RWPE1 (cell line): ENCODE measurements around the gene PKP2.

Experiments
- CTCF ChIA-PET: fragments of 350-600 bp; sonication (Branson Sonifier 250); formaldehyde crosslinking; extraction: SDS; loops from one replicate; lab custom pipeline; 2021; lab: Yijun Ruan, JAX
- POLR2A ChIA-PET: fragments of 400-600 bp; formaldehyde crosslinking; extraction: SDS; loops from one replicate; lab custom pipeline; 2020; ENCODE audit warnings: antibody characterized with exemption; ENCODE audit not compliant: low non-redundant PET; lab: Yijun Ruan, JAX
- DNase-seq: peaks from one replicate; pipeline ENCODE4 v3.0.0; 2012; ENCODE audit warnings: low spot score
- H3K27ac ChIP-seq: fragments of 450-650 bp; 2 replicates; pipeline ENCODE4 v1.5.1; 2017
- CTCF ChIP-seq: fragments of 450-650 bp; conservative IDR thresholded peaks from 2 replicates; pipeline ENCODE4 v1.5.1; 2017; ENCODE audit warnings: low read depth, mild to moderate bottlenecking

The PKP2 gene

GRCh38 chr12:32765906-32766305 lies 130.7 kb downstream of the PKP2 start:
- no peak overlapping the region for H3K27ac ChIP-seq
- DNase-seq, result no peak
- ChIA-PET POLR2A (no interaction called here), CTCF (no interaction called here)
- no peak for TF ChIP-seq CTCF

GRCh38 chr12:32761716-32762115 lies 134.9 kb downstream of the PKP2 start:
- POLR2A ChIA-PET, result no interaction called here
- CTCF ChIA-PET, result interaction anchor here (0.7 kb wide), 2 partner anchors 32 to 680 kb away, joined by 3 read pairs; no protein-coding TSS in a partner anchor
- H3K27ac ChIP-seq, result no peak overlapping the region
- TF ChIP-seq CTCF, result no peak
- no peak for DNase-seq

GRCh38 chr12:32757157-32757556 lies 139.4 kb downstream of the PKP2 start:
- no peak for DNase-seq
- ChIA-PET POLR2A (no interaction called here), CTCF (interaction anchor here (0.7 to 2.5 kb wide), 3 partner anchors 142 to 1264 kb away, joined by 3 to 17 read pairs (median 6); partner anchors contain the start of gene ALG10)
- H3K27ac ChIP-seq, result no peak overlapping the region; the same call in 1 of the 2 replicates
- no peak for TF ChIP-seq CTCF

- peak overlapping the region; percentile 39 for H3K27ac ChIP-seq
- ChIA-PET CTCF (interaction anchor here (0.6 to 2.5 kb wide), 7 partner anchors 16 to 1265 kb away, joined by 3 to 17 read pairs (median 3); partner anchors contain the start of gene ALG10), POLR2A (interaction anchor here (1.0 kb wide), 1 partner anchor 145 kb away, joined by 4 read pairs; no protein-coding TSS in a partner anchor)
These were observed 140.0 kb downstream of the PKP2 start for GRCh38 chr12:32756476-32757066.

GRCh38 chr12:32755654-32756475 lies 140.7 kb downstream of the PKP2 start, which contains the start of gene YARS2:
TSS of gene YARS2 (minus strand) at chr12:32755897. CDS start at chr12:32755874, 23 bp downstream.
- ChIA-PET POLR2A (interaction anchor here (0.5 to 1.4 kb wide), 5 partner anchors 77 to 1266 kb away, joined by 3 to 17 read pairs (median 4); partner anchors contain the start of genes ALG10 and DNM1L), CTCF (interaction anchor here (0.6 to 2.5 kb wide), 15 partner anchors 17 to 1513 kb away, joined by 3 to 17 read pairs (median 3); partner anchors contain the start of genes ALG10 and PKP2)
- peak within 1 kb of the TSS; percentile 95 for H3K27ac ChIP-seq
- DNase-seq, result peak; percentile 93
- TF ChIP-seq CTCF, result peak; percentile 75

More at GRCh38 chr12:32756476-32757066, 140.0 kb downstream of the PKP2 start:
- TF ChIP-seq CTCF, result 0 out of 2 replicates have a peak, but pooled peaks have one; percentile 22
- DNase-seq, result no peak
